ENCODE data around the gene CDR2L.

The CDR2L gene

GRCh38 chr17:74987418-74987908 is at the start of gene CDR2L:
CDR2L (plus strand) TSS chr17:74987632; CDS start chr17:74988044, 412 bp downstream.
- peak; percentile 71 for FAIRE-seq

DNA sequence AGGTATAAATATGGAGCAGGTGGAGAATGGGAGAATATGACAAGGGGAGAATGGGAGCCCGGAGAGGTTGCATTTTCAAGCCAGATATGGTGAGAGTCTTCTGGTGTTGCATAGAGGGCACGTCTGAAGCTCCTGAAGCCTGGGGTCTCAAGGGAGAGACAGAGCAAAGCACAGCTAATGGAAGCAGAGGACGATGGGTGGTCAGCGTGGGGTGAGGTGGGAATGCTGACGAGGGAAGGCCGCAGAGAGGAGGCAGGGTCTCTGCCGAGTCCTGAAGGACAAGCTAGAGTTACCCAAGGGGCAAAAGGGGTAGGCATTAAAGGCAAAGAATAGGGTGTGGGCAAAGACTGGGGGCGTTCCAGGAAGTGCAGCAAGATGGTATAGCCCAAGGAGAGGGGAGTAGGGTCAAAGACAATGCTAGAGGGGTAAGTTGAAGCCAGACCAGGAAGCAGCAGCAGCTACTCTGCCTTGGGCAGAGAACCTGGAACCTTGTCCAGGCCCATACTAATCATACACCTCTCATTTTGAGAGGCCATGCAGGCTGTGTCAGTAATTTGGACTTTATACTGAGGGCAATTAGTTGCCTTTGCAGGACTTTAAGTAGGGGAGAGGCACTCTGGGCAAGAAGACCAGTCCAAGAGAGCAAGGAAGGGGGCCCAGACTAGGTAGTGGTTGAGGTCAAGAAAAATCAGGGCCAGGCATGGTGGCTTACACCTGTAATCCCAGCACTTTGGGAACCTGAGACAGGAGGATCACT is 49.1 kb upstream of the CDR2L start:
- no peak for FAIRE-seq
- no peak for DNase-seq (ENCODE audit: low spot score)

More at GRCh38 chr17:74987418-74987908, at the start of gene CDR2L:
- peak; percentile 82 for DNase-seq (ENCODE audit: low spot score)

- no peak for DNase-seq (ENCODE audit: low spot score)
- FAIRE-seq = no peak
These were observed 47.9 kb upstream of the CDR2L start for GRCh38 chr17:74939534-74939933.

DNA sequence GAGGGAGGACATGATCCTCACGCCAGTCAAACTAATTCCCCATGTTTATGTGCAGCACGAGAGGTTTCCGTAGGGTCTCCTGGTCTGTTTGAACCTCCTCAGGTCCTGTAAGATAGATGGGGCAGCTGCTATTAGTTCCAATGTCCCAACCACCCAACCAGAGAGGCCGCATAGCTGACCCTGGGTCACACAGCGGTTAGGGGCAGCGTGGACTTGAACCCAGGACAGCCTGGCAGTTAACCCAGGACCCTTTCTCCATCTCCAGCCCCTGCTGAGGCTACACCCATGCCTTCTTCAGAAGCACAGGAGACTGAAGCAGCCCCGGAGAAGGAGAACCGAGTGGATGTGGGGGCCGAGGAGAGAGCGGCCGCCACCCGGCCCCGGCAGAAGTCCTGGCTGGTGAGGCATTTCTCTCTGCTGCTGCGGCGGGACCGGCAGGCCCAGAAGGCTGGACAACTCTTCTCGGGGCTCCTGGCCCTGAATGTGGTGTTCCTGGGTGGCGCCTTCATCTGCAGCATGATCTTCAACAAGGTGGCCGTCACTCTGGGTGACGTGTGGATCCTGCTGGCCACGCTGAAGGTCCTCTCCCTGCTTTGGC is 46.2 kb upstream of the CDR2L start:
- FAIRE-seq (no peak), DNase-seq (ENCODE audit: low spot score) (no peak)

DNA sequence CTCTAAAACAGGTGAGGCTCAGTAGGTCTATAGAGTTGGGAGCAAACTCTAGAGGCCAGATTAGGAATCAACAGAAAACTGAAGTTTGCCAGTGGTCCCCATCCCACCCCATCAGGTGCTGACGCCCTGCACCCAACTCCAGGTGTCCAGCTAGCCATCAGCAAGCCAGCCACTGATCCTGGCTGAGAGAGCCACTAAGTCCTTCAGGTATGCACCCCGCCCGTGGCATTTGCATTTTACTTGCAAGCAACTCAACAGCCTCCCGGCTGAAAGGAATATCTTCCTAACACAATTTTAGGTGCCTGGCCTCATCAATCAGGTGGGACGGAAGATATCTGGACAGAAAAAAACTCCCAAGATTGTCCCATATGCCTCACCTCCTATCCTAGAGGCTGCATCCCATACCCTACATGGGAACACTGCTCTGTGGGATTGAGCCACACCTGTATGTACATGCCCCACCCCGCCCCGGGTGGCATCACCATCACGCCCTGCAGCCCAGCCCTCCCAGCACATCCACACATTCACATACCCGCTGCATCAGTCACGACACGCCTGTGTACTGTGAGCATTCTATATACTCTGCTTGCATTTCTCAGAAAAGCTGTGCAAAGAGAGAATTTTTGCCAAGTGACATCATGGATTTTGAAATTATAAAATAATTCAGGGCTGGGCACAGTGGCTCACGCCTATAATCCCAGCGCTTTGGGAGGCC is 43.5 kb upstream of the CDR2L start:
- DNase-seq (ENCODE audit: low spot score) (no peak), FAIRE-seq (no peak)

GRCh38 chr17:74945543-74945942 is 41.9 kb upstream of the CDR2L start:
- no peak for FAIRE-seq
- DNase-seq (ENCODE audit: low spot score) = no peak

GRCh38 chr17:74946641-74947040 is 40.8 kb upstream of the CDR2L start:
- DNase-seq (ENCODE audit: low spot score) = no peak
- FAIRE-seq = no peak

DNA sequence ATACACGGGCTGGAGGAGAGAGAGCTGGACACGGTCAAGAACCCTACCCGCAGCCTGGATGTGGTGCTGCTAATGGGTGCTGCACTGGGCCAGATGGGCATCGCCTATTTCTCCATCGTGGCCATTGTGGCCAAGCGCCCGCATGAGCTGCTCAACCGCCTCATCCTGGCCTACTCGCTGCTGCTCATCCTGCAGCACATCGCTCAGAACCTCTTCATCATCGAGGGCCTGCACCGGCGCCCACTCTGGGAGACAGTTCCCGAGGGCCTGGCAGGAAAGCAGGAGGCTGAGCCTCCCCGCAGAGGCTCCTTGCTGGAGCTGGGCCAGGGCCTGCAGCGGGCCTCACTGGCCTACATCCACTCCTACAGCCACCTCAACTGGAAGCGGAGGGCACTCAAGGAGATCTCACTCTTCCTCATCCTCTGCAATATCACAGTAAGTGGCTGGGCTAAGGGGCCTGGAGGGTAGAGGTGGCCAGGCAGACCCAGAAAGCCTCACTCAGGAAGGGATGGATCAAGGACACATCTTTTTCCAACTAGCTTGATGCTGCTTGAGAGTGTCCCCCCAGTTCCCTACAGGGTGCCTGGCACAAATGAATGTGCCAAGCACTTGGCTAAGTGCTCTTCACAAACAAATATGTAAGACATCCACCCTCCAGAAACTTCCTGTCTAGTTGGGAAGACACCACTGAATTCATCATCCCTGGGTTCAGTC is 40.2 kb upstream of the CDR2L start:
- FAIRE-seq = no peak

DNA sequence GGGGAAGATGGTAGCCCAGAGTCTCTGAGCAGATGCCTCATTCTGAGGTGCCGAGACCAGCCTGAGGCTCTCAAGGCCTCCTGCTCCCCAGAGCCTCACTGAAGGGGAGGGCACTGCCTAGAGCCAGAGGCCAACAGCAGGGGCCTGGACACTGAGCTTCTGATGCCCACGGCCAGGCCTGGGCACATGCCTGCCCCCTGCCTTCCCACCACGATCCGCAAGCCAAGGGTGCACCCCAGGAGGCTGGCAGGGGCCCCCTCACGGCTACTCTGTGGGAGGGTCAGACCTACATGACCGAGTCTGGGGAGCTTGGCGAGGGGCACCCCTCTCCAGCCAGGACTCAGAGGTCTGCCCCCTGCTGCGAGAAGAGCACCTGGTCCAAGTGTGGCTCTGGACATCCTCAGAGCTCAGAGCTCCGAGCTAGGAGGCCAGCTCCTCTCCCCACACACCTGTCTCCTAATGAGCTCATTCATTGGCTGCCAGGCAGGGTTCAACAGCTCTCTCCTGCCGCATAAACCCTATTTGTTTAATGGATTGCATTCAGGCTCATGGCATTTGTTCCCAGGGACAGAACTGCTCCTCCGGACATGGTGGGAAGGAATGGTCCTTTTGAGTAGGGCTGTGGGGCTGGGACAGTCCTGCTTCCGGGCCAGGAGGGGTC is 37.8 kb upstream of the CDR2L start:
- DNase-seq (ENCODE audit: low spot score) (no peak), FAIRE-seq (no peak)

More for the DNA sequence above, 40.2 kb upstream of the CDR2L start:
- DNase-seq (ENCODE audit: low spot score) = no peak

- DNase-seq (ENCODE audit: low spot score) (no peak), FAIRE-seq (no peak)
These were observed 37.2 kb upstream of the CDR2L start for GRCh38 chr17:74950207-74950606.

DNA sequence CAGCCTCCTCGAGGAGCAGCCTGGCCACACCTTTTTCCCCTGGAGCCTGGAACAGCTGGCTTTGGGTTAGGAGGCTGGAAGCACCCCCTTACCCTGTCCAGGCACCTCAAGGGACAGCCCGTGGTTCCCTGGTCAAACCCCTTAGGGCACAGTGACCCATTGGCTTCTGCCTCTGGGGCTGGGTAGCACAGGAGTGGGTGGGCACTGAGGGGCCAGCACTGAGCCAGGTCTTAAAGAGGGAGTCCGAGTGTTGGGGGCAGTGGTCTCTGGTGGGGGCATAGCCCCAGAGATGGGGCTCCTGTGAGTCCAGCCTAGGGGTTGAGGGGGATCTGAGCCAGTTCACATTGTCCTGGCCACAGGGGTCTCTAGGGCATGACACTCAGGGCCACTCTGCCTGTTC is 36.4 kb upstream of the CDR2L start:
- DNase-seq (ENCODE audit: low spot score) = no peak
- no peak for FAIRE-seq

DNA sequence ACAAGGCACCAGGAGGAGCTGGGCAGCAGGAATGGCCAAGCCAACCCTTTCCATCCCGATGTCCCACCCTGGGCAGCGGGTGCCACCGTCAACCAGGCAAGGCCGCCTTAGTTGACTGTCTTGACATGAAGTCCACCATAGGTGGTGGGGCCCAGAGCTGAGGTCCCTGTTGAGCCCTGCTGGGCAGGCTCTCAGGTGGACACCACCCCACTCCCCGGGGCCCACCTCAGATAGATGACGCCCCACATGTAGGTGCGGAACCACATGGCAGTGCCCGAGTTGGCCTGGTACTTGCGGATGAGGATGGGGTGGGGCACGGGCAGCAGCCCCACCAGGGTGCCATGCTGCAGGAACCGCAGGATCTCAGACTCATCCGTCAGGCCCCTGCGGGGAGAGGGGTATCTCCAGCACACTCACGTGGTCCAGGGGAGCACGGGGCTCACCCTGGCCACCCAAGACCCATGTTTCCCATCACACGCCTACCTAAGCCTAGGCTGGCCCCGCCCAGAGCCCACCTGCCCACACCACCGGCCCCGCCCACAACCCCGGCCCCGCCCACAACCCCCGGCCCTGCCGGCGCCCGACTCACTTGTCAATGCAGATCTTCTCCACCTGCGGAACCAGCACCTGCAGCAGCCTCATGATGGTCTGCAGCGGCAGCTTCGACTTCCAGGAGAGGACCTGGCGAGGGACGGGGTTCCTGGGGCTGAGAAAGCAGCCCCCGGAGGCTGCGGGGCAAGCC is 35.6 kb upstream of the CDR2L start:
- FAIRE-seq = no peak
- DNase-seq (ENCODE audit: low spot score) = no peak

DNA sequence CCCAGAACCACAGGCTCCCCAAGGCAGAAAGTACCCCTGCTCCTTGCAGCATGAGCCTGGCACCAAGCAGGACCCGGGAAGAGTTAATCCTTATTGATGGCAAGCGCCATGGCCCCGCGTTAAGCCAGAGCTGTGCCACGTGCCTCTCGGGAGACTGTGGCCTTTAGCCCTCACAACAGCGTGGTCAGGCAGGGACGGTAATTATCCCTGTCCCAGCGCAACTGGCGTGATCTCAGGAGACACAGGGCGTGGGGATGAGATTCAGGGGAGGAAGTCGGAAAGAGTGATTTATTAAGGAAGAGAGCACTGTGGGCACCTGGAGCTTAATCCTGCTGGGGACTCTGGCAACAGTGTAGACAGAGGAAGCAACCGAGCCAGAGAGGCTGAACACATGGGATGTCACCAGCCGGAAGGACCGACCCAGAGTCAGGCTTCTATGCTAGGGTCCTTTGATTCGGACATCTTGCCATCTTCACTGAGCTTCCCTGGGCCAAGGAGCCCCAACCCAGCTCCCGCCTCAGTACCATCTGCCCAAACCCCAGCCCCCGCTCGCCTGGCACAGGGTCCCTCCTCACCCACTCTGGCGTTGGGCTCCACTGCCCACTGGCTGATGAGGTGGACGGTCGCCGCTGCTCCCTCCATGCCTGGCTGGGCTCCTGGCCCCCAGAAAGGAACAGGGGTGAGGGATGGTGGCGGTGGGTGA is 34.9 kb upstream of the CDR2L start:
- FAIRE-seq = no peak
- DNase-seq (ENCODE audit: low spot score) = no peak

GRCh38 chr17:74953134-74953687 is 34.2 kb upstream of the CDR2L start:
- FAIRE-seq (no peak), DNase-seq (ENCODE audit: low spot score) (no peak)

DNA sequence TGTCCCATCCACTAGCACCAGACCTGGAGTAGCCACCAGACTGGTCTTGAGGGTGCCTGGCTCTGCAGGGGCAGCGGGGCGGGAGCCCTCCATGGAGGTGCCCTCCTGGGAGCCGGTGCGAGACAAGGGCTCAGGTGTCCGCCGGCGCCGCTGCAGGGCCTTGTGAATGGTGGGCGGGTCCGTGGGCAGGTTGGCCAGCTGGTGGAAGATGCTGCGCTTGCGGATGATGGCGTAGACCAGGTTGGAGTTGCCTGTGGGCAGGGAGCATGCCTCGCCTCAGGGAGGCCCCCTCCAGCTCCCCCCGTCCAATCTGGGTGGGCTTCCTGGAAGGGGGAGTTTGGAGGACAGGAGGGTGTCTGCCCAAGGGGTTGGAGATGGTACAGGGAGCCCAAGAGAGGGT is 33.3 kb upstream of the CDR2L start:
- FAIRE-seq (no peak), DNase-seq (ENCODE audit: low spot score) (no peak)

DNA sequence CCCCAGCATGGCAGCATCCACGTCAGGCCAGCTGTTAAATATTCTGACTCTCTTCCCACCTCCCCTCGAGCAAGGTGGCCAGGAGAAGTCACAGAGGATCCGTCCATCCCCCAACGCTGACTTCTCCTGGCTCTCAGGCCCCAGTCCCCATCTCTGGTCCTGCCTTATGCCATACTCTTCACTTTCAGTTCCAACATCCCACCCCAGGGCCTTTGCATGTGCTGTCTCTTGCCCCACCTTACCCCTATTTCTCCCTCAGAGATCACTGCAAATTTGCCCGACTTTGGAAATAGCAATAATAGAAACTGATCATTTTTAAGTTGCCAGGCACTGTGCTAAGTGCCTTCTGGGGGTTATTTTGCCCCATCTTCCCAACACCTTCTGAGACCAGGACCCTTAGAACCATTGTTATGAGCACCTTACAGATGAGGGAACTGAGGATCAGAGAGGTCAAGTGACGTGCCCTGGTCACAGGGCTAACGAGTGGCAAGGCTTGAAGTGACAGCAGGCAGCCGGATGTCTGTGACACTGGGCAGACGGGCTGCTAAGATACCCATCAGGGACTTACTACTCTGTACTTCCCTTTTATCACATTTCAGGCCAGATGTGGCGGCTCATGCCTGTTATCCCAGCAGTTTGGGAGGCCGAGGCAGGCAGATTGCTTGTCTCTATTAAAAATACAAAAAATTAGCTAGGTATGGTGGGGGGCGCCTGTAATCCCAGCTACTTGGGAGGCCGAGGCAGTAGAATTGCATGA is 32.6 kb upstream of the CDR2L start:
- no peak for DNase-seq (ENCODE audit: low spot score)
- no peak for FAIRE-seq

DNA sequence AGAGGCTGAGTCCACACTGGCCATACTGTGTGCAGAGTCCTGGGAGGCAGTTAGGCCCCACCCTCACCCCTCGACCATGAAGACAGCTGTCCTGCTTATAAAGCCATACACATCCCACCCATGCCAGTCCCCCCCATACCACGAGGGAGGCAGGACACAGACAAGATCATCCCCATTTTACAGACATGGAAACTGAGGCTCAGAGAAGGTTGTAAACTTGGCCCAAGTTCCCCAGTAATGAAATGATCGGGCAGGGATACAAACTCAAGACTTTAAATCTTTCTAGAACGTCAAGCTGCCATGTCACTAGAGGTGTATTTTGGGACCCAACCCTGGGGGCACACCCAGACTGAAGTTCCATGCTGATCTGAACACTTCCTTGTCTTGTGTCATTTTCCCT is 31.3 kb upstream of the CDR2L start:
- FAIRE-seq = no peak
- no peak for DNase-seq (ENCODE audit: low spot score)

GRCh38 chr17:74957935-74958740 is 29.3 kb upstream of the CDR2L start:
- no peak for FAIRE-seq

More at GRCh38 chr17:74957935-74958740, 29.3 kb upstream of the CDR2L start:
- DNase-seq (ENCODE audit: low spot score) = peak; percentile 29
